ENCODE results near the gene TACO1.

DNA sequence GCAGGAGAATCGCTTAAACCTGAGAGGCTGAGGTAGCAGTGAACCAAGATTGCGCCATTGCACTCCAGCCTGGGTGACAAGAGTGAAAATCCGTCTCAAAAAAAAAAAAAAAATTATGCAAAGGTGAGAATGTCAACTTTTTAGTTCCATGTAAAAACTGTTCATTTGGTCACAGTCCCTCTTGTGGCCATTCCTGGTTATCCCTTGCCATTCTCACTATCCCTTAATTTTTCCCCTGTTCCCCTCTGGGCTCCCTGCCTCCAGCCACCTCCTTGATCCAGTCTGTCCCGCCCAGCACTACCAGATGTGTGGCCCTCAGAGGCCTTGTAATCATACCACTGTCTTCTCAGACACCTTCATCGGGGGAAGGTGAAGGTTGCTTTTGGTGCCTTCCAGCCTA, 27.1 kb upstream of the TACO1 start:
- TF ChIP-seq, protein P1, sequence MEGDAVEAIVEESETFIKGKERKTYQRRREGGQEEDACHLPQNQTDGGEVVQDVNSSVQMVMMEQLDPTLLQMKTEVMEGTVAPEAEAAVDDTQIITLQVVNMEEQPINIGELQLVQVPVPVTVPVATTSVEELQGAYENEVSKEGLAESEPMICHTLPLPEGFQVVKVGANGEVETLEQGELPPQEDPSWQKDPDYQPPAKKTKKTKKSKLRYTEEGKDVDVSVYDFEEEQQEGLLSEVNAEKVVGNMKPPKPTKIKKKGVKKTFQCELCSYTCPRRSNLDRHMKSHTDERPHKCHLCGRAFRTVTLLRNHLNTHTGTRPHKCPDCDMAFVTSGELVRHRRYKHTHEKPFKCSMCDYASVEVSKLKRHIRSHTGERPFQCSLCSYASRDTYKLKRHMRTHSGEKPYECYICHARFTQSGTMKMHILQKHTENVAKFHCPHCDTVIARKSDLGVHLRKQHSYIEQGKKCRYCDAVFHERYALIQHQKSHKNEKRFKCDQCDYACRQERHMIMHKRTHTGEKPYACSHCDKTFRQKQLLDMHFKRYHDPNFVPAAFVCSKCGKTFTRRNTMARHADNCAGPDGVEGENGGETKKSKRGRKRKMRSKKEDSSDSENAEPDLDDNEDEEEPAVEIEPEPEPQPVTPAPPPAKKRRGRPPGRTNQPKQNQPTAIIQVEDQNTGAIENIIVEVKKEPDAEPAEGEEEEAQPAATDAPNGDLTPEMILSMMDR (IDR thresholded peaks at IDR 0.05; ENCODE audit: low read depth, low read length): no peak
- TF ChIP-seq EZH2phosphoT487 (IDR thresholded peaks at IDR 0.05; ENCODE audit: low read depth): no peak
